ENCODE data around the gene GPRC5C.

DNA sequence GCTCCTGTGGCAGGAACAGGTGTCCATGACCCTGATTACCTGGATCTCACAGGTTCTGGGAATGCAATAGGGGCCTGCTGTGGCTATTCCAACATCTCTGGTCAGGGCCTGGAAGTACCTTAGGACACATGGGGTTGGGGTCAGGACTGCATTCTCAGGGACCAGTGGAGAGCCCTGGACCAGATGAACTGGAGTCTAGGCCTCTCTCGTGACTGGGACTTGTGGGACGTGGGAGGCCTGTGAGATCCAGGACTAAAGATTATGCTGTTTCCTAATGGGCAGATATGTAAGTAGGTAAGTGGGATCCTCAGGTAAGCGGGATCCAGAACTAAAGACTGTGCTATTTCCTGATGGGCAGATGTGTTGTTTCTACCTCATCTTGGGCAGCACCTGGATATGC, 18.3 kb downstream of the GPRC5C start:
- TF ChIP-seq, protein P1, sequence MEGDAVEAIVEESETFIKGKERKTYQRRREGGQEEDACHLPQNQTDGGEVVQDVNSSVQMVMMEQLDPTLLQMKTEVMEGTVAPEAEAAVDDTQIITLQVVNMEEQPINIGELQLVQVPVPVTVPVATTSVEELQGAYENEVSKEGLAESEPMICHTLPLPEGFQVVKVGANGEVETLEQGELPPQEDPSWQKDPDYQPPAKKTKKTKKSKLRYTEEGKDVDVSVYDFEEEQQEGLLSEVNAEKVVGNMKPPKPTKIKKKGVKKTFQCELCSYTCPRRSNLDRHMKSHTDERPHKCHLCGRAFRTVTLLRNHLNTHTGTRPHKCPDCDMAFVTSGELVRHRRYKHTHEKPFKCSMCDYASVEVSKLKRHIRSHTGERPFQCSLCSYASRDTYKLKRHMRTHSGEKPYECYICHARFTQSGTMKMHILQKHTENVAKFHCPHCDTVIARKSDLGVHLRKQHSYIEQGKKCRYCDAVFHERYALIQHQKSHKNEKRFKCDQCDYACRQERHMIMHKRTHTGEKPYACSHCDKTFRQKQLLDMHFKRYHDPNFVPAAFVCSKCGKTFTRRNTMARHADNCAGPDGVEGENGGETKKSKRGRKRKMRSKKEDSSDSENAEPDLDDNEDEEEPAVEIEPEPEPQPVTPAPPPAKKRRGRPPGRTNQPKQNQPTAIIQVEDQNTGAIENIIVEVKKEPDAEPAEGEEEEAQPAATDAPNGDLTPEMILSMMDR (IDR thresholded peaks at IDR 0.05) = no peak
- TF ChIP-seq EZH2phosphoT487 (IDR thresholded peaks at IDR 0.05) = no peak
